HG03103 (cell line): ENCODE data around the gene PLPPR2.
"Not testable (repeated sequence)": the region's sequence is repeated elsewhere in the genome, so short reads cannot be mapped to it uniquely, and the experiment has no call there.

ENCODE experiments used
- ATAC-seq: cut with Tn5 transposase; IDR thresholded peaks from one replicate; pipeline ENCODE4 v1.9.1; 2021; ENCODE audit warnings: low read depth; ENCODE audit not compliant: unreplicated experiment

The PLPPR2 gene

GRCh38 chr19:11390933-11391680 is 35.9 kb downstream of the PLPPR2 start:
- no peak for ATAC-seq

GRCh38 chr19:11397089-11397610 is 41.9 kb downstream of the PLPPR2 start:
- no peak for ATAC-seq

GRCh38 chr19:11399667-11400066 is 44.4 kb downstream of the PLPPR2 start:
- ATAC-seq = no peak

- no peak for ATAC-seq
Observed at GRCh38 chr19:11400798-11401197, 45.6 kb downstream of the PLPPR2 start.

- ATAC-seq = no peak
Observed at GRCh38 chr19:11401808-11402543, 46.7 kb downstream of the PLPPR2 start.

- no peak for ATAC-seq
Observed at GRCh38 chr19:11404588-11405222, 49.5 kb downstream of the PLPPR2 start.

GRCh38 chr19:11405846-11406643 is 50.8 kb downstream of the PLPPR2 start:
- no peak for ATAC-seq

GRCh38 chr19:11406703-11407236 is 51.5 kb downstream of the PLPPR2 start:
- not testable (repeated sequence) for ATAC-seq

- ATAC-seq = no peak
Observed at GRCh38 chr19:11408591-11408990, 53.4 kb downstream of the PLPPR2 start.

GRCh38 chr19:11410682-11411081 is 55.5 kb downstream of the PLPPR2 start:
- ATAC-seq = no peak

- ATAC-seq = no peak
Observed at GRCh38 chr19:11414544-11414943, 59.3 kb downstream of the PLPPR2 start.
